ENCODE measurements around the gene SLC22A14. TPM values are rescaled to one million over a fixed set of nuclear protein-coding genes. Genes with fewer than 3 reads are reported as not detected.

The SLC22A14 gene
- total RNA-seq, 3 donors from 2014 or later: 0.12 to 0.16 TPM; not detected in 1

DNA sequence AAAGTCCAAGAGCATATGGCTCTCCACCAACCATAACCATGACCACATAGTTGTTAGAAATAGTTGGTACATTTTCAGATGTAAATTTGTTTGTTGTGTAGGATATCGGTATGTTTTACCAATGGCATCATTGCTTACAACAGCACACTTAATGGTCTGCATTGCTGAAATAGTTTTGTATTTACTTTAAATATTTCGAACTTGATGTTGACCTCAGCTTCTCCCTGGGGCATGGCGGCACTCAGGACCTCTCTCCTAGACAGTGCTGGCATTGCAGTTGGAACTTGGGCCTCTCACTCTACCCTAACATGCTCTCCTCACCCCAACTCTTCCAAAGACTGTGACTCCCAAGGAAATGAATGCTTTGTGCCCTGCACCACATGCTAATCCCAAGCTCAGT lies 11.5 kb upstream of the SLC22A14 start:
- H3K36me3 ChIP-seq (ENCODE audit: low read depth): no peaks in the 10 kb centered on the region
- ATAC-seq: no peak
- TF ChIP-seq, protein P1, sequence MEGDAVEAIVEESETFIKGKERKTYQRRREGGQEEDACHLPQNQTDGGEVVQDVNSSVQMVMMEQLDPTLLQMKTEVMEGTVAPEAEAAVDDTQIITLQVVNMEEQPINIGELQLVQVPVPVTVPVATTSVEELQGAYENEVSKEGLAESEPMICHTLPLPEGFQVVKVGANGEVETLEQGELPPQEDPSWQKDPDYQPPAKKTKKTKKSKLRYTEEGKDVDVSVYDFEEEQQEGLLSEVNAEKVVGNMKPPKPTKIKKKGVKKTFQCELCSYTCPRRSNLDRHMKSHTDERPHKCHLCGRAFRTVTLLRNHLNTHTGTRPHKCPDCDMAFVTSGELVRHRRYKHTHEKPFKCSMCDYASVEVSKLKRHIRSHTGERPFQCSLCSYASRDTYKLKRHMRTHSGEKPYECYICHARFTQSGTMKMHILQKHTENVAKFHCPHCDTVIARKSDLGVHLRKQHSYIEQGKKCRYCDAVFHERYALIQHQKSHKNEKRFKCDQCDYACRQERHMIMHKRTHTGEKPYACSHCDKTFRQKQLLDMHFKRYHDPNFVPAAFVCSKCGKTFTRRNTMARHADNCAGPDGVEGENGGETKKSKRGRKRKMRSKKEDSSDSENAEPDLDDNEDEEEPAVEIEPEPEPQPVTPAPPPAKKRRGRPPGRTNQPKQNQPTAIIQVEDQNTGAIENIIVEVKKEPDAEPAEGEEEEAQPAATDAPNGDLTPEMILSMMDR (IDR thresholded peaks at IDR 0.05): no peak
- DNase-seq: no peak
- H3K9me3 ChIP-seq: no peaks in the 10 kb centered on the region
- intact Hi-C loops (cut with DNase I, micrococcal nuclease): no loop called here
- H3K4me1 ChIP-seq (ENCODE audit: low read depth): no peaks in the 10 kb centered on the region
- H3K4me3 ChIP-seq: no peak overlapping the region

DNA sequence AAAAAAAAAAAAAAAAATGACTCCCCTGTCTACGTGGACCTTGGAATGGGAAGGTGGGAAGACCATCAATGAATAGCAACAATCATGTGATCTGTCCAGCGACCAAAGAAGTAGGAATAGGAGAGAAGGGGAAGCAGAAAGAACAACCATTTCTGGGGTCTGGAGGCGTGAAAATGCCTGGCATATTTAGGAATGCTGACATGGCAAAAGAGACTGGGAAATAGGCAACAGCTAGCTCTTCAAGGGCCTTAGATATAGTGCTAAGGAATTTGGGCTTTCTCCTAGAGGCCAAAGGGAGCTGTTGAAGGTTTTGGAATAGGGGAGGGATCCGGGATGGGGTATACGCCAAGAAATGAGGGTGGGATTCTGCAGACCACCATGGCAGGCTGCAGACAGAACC lies 10.5 kb upstream of the SLC22A14 start:
- intact Hi-C loops (cut with DNase I, micrococcal nuclease): no loop called here
- H3K4me1 ChIP-seq (ENCODE audit: low read depth): no peaks in the 10 kb centered on the region
- TF ChIP-seq, protein P1 (IDR thresholded peaks at IDR 0.05): no peak
- no peaks in the 10 kb centered on the region for H3K36me3 ChIP-seq (ENCODE audit: low read depth)
- H3K9me3 ChIP-seq: no peaks in the 10 kb centered on the region
- H3K4me3 ChIP-seq: no peak overlapping the region
- ATAC-seq (no peak), DNase-seq (no peak)

DNA sequence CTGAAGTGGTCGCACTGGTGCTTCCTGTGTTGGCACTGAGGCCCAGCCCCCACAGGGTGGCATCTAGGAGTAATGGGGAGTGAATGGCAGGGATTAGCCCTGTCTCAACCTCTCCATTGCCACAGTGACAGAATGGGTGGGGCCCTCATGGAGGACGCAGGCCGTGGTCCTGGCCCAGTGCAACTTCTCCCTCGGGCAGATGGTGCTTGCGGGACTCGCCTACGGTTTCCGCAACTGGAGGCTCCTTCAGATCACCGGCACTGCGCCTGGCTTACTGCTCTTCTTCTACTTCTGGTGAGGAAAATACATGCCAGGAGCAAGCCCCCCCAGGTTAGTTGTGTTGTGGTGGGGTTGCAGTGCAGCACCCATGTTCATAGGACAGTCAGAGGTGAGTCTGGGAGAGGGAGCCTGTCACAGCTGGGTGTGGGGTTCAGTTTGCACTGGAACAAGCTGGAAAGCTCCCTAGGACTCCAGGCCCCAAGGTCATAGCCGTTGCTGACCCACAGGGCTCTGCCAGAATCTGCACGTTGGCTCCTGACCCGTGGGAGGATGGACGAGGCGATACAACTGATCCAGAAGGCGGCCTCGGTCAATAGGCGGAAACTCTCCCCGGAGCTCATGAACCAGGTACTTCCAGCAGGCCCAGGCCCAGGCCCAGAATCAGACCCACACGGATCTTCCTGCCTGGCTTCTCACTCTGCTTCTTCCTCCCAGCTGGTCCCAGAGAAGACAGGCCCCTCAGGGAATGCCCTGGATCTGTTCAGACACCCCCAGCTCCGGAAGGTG lies 7.0 kb upstream of the SLC22A14 start:
- Histone ChIP-seq H3K36me3 (ENCODE audit: low read depth) (no peaks in the 10 kb centered on the region), H3K4me1 (ENCODE audit: low read depth) (no peaks in the 10 kb centered on the region), H3K4me3 (no peak overlapping the region), H3K9me3 (no peaks in the 10 kb centered on the region)
- DNase-seq (no peak), ATAC-seq (no peak)
- intact Hi-C loops (cut with DNase I, micrococcal nuclease): no loop called here
- TF ChIP-seq, protein P1 (IDR thresholded peaks at IDR 0.05): no peak

DNA sequence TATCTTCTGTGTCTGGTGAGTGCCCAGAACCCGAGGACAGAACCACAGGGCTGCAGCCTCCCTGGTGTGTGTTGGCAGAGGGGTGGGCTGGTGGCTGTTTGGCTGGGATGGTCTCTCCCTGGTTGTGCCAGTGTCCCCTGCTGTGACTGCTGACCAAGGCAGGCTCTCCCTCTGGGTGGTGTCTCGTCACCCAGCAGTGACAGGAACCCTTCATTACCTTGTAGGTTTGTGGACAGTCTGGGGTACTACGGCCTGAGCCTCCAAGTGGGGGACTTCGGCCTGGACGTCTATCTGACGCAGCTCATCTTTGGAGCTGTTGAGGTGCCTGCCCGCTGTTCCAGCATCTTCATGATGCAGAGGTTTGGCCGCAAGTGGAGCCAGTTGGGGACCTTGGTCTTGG lies 6.4 kb upstream of the SLC22A14 start:
- Histone ChIP-seq H3K4me1 (ENCODE audit: low read depth) (no peaks in the 10 kb centered on the region), H3K4me3 (no peak overlapping the region), H3K9me3 (no peaks in the 10 kb centered on the region), H3K36me3 (ENCODE audit: low read depth) (no peaks in the 10 kb centered on the region)
- DNase-seq (no peak), ATAC-seq (no peak)
- TF ChIP-seq, protein P1 (IDR thresholded peaks at IDR 0.05): no peak
- intact Hi-C loops (cut with DNase I, micrococcal nuclease): no loop called here

DNA sequence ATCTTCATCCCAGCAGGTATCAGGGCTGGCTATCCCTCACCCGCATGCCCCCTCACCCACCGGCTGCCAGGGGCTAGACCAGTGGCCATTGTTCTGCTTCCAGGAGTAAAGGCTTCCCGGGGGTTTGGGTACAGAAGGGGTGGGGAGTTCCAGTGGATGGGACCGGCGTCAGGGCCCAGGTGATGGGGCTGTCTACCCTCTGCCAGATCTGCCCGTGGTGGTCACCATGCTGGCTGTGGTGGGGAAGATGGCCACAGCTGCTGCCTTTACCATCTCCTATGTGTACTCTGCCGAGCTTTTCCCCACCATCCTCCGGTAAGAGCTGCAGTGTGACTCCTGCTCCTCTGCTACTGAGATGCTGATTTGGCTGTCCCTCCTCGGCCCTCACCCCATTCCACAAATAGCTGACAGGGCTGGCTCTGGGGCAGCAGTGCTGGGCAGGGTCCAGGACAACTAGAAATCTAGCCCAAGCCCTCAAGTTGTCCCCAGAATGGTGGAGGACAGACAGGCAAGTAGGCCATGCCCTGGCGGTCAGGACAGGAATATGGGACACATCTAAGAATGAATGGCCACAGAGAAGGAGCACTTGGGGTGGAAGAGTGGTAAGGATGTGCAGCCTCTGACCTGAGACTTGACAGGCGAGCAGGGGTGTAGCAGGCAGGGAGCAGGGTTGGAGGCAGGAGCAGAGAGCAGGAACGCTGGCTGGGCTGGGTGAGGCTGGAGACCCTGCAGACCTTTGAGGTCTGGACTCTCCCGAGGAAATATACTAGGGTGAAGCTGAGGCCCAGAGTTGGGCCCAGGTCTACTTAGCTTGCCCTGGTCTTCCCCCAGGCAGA lies 5.8 kb upstream of the SLC22A14 start:
- DNase-seq (no peak), ATAC-seq (no peak)
- intact Hi-C loops (cut with DNase I, micrococcal nuclease): no loop called here
- Histone ChIP-seq H3K4me1 (ENCODE audit: low read depth) (no peaks in the 10 kb centered on the region), H3K36me3 (ENCODE audit: low read depth) (no peaks in the 10 kb centered on the region), H3K4me3 (no peak overlapping the region), H3K9me3 (no peaks in the 10 kb centered on the region)
- TF ChIP-seq, protein P1 (IDR thresholded peaks at IDR 0.05): no peak
